ENCODE data around the gene PHF19. TPM values are rescaled to one million over a fixed set of nuclear protein-coding genes. Genes with fewer than 3 reads are reported as not detected.

The PHF19 gene
- total RNA-seq, 1 donor from 2014 or later: 18.5 TPM

DNA sequence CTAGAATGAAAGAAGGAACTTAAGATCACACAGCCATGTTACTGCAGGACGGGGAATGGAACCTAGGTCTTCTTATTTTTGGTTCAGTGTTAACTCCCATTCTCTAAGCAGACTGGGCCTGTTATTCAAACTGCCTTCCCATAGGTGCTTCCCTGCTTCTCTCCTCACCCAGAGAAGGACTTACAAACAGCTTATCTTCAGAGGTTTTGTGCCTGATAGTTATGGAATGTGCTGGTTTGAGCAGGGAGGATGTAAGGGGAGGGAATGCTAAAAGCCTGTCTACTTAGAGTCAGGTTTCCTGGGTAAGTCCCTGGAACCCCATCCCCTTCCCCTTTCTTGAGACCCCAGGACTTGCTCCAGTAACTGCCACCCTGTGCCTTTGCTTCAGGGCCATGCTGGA, 30.1 kb downstream of the PHF19 start:
- Histone ChIP-seq H3K4me3 (ENCODE audit: low read depth, low read length) (no peak overlapping the region), H3K27me3 (ENCODE audit: control insufficient read depth, insufficient read depth, low read length) (no peaks in the 10 kb centered on the region), H3K36me3 (ENCODE audit: control insufficient read depth, insufficient read depth, low read length) (no peaks in the 10 kb centered on the region)
- no peak for TF ChIP-seq CTCF (IDR thresholded peaks at IDR 0.05; ENCODE audit: insufficient read depth, low read length, poor library complexity, severe bottlenecking)
- no peak for DNase-seq (ENCODE audit: low read depth)

GRCh38 chr9:120846251-120846889, 30.6 kb downstream of the PHF19 start:
- no peak for TF ChIP-seq CTCF (IDR thresholded peaks at IDR 0.05; ENCODE audit: insufficient read depth, low read length, poor library complexity, severe bottlenecking)
- DNase-seq (ENCODE audit: low read depth): no peak
- H3K4me3 ChIP-seq (ENCODE audit: low read depth, low read length): no peak overlapping the region
- H3K27me3 ChIP-seq (ENCODE audit: control insufficient read depth, insufficient read depth, low read length): no peaks in the 10 kb centered on the region
- no peaks in the 10 kb centered on the region for H3K36me3 ChIP-seq (ENCODE audit: control insufficient read depth, insufficient read depth, low read length)

DNA sequence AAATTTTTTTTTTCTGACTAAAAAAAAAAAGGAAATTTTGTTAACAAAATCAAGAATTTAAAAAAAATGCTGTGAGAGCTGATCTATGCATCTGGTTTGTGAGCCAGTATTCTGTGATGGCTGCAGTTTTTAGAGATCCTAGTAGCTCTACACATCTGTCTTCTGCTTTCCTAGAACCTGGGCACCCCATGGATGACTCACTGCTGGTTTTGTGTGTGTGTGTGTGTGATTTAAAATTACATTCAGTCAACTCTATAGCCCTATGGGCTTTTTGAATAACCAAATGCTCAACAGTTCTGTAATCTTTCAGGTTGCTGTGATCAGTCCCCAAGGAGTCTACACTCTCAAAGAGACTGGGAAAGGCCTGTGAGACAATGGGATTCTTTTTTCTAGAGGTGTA, 31.7 kb downstream of the PHF19 start:
- no peak for TF ChIP-seq CTCF (IDR thresholded peaks at IDR 0.05; ENCODE audit: insufficient read depth, low read length, poor library complexity, severe bottlenecking)
- no peaks in the 10 kb centered on the region for H3K27me3 ChIP-seq (ENCODE audit: control insufficient read depth, insufficient read depth, low read length)
- H3K36me3 ChIP-seq (ENCODE audit: control insufficient read depth, insufficient read depth, low read length): no peaks in the 10 kb centered on the region
- no peak for DNase-seq (ENCODE audit: low read depth)
- no peak overlapping the region for H3K4me3 ChIP-seq (ENCODE audit: low read depth, low read length)

DNA sequence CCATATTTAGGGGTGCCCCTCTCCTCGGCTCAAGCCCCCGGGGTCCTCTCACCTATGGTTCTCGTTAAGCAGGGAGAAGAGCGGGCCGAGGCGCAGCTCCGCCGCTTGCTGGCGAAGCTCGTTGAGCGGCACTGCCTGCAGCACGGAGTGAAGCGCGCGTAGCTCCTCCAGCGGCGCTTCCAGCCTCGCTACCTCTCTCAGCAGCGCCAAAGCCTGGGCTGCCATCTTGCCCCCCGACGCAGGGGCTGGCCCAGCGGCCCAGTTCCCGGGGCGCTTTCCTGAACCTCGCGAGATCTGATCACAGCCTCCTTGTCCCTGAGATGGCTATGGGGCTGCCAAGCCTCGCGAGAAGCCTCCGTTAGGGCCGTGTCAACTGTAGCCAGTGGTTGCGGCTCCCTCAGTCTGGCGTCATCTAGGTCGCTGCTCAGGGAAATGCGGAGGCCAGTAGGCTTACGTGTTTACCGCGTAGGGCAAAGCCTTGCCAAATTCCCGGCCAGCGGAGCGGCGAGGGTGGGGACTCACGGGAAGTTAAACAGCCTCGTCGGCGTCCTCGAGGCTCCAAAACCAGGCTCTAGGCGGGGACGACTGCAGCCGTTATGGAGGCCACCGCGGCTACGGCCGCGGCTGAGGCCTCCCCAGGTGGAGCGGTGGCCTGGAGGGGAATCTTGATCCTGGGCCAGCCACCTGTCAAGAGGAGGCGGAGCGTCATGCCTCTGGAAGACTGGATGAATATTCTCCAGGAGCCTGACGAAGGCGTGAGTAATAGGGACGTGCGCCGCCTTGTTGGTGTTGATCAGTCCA, 34.1 kb downstream of the PHF19 start, which contains the start of gene PSMD5:
Gene PSMD5, minus strand, starts transcription at position 238 of the 801 bp plus-strand sequence. Its CDS starts 13 bp downstream, at position 225.
- Histone ChIP-seq H3K36me3 (ENCODE audit: control insufficient read depth, insufficient read depth, low read length) (no peaks in the 10 kb centered on the region), H3K27me3 (ENCODE audit: control insufficient read depth, insufficient read depth, low read length) (no peaks in the 10 kb centered on the region), H3K4me3 (ENCODE audit: low read depth, low read length) (peak within 1 kb of the TSS; percentile 87)
- TF ChIP-seq CTCF (IDR thresholded peaks at IDR 0.05; ENCODE audit: insufficient read depth, low read length, poor library complexity, severe bottlenecking): no peak
- peak; percentile 98 for DNase-seq (ENCODE audit: low read depth)

DNA sequence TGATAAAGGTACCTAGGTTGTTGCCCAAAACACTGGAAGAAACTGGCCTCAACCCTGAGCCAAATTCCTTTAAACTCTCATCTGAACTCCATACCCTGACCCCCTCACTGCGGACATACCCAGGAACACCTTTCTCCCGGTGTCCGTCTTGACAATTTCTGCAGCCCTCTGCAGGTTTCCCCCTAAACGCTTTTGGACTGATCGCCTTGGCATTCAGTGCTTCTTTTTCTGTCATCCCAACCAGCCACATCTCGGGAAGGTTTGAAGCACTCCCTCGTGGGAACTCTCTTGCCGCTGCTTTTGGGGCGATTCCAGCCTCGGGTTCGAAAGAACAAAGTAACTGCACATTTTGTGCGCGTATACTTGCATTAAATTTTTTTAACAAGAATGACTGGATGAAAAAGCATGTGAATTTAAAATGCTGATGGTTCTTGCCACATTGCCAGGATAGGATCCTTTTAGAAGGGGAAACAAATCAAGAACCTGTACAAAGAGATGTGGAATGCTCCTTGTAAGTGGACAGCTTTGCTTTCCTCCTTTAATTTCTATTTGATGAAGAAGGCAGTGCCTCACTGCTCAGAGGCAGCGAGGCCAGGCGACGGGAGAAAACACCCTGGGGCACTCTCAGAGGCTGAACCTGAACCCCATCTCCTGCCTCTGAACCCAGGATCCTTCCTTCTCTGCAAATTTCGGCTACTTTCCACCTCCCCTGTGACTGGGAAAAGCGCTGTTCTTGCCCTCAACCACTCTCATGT, 34.9 kb downstream of the PHF19 start:
- Histone ChIP-seq H3K27me3 (ENCODE audit: control insufficient read depth, insufficient read depth, low read length) (no peaks in the 10 kb centered on the region), H3K36me3 (ENCODE audit: control insufficient read depth, insufficient read depth, low read length) (no peaks in the 10 kb centered on the region), H3K4me3 (ENCODE audit: low read depth, low read length) (peak overlapping the region; percentile 87)
- no peak for DNase-seq (ENCODE audit: low read depth)
- TF ChIP-seq CTCF (IDR thresholded peaks at IDR 0.05; ENCODE audit: insufficient read depth, low read length, poor library complexity, severe bottlenecking): no peak

Measured in kidney epithelial cell (primary cell).